ENCODE results near the gene ICAM5.
"Not testable (repeated sequence)": the region's sequence is repeated elsewhere in the genome, so short reads cannot be mapped to it uniquely, and the experiment has no call there.

The ICAM5 gene

DNA sequence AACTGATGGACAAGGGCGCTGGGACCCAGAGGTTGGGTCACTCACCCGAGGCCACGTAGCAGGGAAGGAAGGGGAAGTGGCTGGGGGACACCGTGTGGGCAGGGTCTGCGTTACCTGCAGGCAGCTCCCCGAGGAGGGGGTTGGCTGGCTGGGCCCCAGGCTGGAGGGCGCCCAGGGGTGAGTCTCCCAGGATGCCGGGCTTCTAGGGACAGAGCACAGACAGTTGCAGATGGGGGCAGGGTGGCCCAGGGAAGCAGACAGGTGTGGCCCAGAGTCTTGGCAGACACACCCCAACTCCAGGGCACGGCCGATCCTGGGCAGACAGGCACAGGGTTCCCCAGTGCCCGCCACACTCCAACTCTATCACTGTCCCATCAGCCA, 31.7 kb downstream of the ICAM5 start:
- DNase-seq: no peak

DNA sequence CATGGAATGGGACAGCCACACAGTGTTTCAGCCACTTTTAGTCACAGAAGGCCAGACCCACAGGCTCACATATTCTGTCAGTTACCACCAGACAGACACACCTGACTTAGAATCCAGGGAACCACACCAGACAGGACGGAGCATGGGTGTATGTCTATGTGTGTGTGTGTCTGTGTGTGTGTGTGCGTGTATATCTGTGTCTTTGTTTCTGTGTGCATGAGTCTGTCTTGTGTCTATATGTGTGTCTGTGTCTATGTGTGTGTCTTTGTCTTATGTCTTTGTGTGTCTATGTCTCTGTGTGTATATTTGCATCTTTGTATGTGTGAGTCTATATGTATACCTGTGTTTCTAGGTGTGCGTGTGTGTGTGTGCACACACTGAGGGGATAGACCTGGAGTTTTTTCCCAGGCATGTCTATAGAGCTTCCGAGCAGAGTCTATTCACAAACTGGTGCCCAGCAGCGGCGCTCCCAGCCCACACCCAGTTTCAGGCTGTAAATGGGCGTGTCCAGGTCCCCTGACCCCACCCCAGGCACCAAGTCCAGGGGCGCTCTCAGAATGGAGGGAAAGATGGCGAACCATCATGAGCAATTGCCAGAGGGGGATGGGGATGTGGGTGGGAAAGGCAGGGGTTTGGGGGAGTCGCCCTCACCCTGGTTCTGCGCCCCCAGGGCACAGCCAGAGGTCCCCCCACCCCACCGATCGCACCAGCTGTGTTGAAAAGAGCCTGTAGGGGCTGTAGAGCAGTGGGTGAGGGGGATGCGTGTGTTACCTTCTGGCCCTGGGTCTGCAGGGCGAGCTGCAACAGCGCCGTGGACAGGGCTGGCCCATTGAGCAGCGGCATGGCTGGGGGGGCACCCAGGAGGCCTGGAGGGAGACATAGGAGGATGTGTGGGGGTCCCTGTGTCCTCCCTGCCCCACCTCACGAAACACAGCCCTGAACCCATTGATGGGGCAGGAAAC, 32.4 kb downstream of the ICAM5 start:
- no peak for DNase-seq

DNA sequence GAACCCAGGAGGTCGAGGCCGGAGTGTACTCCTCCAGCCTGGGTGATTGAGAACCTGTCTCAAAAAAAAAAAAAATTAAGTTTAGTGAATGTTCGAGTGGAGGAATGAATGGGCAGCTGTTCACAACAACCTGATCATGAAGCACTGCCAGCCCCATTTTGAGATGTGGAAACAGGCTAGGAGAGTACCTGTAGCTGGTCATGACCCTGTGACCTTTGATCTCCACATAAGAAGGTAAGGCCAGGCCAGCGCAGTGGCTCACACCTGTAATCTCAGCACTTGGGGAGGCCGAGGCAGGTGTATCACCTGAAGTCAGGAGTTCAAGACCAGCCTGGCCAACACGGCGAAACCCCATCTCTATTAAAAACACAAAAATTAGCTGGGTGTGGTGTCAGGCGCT, 36.0 kb downstream of the ICAM5 start:
- DNase-seq: no peak

DNA sequence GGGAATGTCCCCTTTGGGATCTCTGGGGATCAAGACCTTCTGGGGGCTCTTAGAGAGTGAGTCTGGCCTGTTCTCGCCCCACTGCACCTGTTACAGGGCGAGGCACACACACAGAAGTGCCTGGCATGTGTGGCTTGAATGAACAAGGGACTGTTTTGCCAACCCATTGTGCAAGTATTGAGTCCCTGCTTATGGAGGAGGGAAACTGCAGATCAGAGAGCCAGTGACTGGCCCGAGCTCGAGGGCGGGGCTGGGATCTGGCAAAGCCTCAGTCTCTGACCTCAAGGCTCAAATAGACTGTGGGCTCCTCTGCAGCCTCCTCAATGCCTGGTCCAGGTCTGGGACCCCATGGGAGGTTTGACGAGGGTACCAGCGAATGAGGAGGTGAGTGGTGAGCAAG, 38.0 kb downstream of the ICAM5 start:
- DNase-seq: no peak

DNA sequence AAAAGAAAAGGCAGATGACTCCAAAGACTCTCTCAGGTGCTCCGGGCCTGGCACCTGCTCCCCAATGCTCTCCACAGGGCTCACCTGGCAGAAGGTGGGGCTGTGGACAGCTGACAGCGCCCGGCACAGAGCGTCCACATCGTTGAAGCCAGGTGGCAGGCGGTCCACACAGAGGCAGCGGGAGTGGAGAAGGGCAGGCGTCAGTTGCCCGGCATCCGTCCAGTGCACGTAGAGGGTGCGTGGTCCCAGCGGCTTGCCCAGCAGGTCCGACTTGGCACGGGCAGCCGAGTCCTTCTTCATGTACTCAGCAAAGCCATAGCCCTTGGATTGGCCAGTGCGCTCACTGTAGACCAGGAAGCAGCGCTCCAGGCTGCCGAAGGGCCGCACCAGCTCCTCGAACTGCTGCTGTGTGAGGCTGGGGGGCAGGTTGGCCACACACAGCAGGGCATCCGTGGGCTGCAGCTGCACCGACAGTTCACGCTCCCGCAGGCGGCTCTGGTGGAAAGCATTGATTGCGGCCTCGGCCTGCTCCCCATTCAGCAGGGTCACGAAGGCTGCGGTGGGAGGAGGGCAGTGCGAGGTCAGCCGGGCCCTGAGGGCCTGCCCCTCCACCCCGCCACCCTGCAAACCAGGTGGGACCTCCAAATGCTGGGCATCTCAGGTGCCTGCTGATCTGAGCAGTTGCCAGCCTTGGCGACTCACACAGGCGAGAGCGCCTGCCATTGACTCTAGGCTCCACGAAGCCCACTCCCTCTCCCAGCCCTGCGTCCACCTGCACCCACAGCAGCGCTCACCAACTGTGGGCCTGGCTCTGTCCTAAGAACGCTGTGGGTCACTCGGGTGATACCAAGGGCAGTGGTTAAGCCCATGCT, 39.0 kb downstream of the ICAM5 start:
- DNase-seq: no peak

DNA sequence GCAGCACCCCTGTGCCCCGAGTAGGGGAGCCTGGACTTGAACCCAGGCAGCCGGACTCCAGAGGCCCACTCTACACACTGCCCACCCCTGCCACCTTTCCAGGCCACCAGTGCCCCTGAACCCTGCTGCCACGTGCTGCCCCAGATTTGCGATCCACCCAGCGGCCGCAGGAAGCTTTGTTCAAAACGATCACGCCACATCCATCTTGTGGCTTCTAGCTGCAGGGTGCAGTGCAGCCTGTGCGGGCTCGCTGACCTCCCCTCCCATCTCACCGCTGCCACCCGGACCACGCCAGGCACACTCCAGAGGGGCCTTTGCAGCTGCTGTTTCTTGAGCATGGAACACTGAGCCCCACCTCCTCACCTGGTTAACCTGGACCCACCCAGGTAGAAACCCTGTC, 39.8 kb downstream of the ICAM5 start:
- DNase-seq: no peak

DNA sequence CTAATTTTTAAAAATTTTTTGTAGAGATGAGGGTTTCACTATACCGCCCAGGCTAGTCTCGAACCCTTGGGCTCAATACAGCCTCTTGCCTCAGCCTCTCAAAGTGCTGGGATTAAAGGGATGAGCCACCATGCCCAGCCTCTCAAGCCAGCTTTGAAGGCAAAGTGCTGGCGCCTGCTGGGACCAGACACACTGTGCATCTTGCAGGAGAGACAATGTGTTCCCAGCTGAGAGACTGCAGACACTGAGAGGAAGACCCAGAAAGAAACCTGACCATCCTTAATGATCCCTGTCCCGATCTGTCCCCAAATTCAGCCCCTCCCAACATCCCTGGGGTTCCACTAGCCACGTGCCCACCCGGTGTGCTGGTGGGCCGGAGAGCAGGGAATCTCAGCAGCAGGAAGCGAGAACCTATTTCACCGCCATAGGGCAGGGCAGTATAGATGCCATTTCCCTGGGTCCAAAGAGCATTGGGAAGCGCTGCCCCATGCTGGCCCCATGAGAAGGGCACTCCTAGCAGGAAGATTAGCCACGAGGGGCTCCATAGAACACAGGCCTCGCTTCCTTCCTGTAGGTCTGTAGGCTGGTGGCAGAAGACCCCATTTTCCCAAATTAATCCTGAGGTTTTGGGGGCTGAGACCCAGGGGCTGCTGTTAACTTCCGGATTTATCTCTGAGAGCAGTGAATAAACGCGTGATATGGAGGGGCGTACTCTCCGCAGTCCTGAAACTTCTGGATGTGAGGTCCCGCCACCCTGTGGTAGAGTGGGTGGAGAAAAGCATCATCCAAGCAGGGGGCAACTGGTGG, 42.6 kb downstream of the ICAM5 start:
- no peak for DNase-seq

DNA sequence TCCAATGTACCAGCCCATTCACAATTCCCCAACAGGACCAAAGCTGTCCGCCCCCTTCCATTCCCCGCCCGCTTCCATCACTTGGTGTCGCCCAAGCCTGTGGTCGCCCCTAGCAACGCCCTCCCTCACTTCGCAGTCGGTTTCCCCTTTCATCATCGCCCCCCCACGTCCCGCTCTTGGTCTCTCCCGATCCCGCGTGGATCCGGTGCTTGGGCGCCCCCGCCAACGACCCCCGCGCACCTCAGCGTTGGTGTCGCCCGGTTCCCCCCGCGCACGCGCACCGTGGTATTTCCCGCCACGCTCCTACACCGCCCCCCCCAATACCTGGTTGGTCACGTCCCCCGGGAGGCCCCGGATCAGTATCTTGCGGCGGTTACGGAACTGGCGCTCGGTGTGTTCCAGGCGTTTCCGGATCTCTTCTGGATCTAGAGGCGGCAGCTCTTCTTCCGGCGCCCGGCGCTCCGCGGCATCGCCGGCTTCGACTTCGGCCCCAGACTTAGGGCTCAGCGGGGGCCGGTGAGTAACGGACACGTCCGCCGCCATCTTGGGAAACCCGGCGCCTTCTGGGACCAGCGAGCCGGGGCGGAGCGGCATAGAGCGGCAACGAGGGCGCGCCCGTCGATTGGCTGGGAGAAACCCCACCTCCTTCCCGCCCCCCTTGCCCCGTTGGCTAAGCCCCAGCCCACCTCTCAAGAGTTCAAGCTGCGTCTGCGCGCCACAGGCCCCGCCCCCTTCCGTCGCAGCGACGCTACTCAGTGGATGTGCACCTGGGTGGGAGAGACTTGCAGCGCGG, 43.4 kb downstream of the ICAM5 start, which contains the start of gene RAVER1:
TSS of gene RAVER1 (minus strand) at position 565 of the 793 bp plus-strand sequence. CDS start at position 543, 22 bp downstream.
- peak; percentile 99 for DNase-seq

DNA sequence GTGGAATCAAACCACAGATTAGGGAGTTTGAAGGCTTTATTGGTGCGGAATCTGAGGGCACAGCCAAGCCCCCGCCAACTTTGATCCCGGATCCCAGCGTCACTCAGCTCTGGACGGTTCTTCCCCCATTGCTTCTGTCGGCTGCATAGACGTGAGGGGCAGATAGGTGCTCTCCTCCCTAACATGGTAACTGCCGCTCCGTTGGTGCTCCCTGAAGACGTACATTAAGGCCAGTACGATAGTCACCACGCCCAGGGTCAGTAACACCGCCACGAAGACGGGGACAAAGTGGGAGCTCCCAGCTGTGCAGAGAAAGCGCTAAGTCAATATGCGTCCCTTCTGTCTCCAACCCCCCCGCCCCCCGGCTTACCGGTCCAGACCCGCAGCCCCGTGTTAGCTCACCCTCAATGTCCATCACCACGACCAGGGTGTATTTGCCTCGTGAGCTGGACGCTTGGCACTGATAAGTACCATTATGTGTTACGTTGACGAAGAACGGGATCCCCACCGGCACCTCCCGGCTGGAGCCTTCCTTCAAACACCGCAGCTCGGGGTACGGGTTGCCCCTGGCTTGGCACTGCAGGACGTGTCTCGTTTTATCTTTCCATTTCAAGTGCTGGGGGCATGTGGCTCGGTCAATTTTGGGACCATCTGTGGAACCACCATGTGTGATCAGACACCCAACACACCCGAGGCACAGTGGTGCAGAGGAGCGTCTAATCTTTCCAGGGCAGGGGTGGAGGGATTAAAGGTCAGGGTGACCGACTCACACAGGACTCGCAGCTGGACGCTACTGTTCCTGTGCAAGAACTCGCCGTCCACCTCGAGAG, 44.2 kb downstream of the ICAM5 start:
- no peak for DNase-seq

DNA sequence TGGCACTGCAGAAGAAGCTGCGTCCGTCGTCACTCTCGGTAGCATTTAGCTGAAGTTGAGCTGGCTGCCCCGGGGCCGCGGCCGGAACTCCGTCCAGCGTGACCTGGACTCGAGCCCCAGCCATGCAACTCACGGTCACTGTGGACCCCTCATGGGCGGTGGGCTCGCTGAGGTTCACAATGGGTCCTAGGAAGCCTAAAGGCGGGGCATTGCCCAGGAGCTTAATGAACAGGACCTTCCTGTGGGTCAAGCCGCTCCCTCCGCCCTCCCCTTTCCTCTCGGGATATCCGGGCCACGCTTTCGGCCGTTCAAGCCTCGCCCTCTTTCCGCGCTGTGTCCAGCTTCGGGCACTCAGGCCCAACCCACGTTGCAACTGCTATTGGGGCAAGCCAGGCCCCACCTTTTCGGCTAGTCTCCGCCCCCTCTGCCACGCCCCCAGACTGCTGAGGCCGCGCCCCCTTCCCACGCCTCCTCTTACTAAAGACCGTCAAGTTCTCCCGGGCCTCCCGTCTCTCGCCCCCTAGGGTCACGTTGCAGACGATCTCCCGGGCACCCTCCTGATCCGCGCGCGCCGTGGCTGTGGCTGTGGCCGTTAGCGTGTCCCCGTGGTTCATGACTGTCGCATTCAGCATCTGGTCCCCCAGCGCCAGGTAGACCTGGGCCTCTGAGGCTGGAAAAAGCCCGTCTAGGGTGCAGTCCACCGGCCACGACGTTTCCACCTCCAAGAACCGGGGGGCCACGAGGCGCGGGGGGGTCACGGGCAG, 45.0 kb downstream of the ICAM5 start:
- peak; percentile 47 for DNase-seq

DNA sequence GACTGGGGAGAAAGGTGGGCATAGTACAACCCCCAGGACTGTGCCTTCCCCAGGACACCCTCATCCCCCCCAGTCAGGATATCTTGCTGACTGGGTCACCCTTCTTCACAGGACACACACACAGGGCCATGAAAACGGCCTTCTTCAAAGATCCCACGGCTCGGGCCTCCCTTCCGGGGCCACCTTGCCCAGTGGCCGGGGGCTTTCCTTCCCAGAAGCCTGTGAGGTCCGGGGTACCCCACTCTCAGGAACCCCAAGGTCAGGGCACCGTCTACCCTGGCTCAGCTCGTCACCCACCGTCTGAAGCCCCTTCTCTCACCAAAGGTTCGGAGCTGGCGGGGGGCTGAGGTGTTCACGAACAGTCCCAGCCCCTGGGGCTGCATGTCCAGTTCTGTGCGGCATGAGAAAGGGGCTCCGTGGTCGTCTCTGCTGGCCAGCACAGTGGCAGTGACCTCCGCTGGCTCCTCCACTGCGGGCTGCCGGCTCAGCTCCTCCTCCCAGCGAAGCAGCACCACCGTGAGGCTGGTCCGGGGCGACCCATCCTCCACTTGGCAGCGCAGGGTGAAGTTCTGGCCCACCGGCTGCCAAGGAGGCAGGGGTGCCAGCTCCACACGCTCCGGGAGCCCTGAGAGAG, 45.7 kb downstream of the ICAM5 start:
- no peak for DNase-seq

DNA sequence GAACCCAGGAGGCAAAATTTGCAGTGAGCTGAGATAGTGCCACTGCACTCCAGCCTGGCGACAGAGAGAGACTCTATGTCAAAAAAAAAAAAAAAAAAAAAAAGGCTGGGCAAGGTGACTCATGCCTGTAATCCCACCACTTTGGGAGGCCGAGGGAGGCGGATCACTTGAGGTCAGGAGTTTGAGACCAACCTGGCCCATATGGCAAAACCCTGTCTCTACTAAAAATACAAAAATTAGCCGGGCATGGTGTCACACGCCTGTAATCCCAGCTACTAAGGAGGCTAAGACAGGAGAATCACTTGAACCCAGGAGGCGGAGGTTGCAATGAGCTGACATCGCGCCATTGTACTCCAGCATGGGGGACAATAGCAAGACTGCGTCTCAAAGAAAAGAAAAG, 47.0 kb downstream of the ICAM5 start:
- not testable (repeated sequence) for DNase-seq

DNA sequence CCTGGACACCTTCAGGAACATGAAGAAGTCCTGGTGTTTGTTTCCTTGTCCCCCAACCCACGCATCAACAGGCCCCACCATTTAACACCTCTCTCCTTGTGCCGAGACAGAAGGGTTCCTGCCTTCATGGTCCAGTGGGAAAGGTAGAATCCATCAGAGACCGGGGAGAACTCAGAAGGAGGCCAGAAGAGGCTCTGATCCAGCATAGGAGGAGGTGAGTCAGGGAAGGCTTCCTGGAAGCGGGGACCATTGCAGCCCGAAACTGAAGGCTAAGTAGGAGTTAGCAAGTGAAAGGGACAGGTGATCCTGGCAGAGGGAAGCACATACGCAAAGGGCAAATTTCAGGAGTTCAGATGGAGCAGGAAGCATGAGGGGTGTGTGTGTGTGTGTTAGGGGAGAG, 49.2 kb downstream of the ICAM5 start:
- DNase-seq: no peak

DNA sequence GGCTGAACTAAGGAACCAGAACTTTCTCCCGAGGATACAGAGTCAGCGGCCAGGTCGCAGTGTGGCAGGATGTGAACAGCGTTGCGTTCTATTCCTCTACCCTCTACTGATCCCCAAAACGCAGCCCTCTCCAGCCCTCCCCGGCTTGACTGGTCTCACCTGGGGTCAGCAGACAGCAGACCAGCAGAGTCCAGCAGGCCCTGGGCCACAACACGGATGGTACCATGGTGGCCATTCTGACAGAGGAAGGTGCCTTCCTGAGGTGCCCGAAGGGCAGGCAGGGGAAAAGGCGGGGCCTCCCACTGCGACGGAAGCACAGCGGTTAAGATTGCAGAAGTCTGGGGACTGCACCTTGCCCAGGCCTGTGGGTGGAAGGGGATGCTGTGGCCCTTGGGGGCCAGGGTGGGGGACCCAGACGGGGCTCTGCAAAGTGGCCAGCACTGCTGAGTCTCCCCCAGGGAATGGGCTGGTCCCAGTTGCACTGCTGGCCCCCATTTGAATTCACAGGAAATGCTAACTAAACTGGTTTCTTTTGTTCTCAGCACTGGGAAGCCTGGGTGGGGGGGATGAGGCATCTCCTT, 49.7 kb downstream of the ICAM5 start, which contains the start of gene ICAM3:
TSS of gene ICAM3 (minus strand) at position 245 of the 581 bp plus-strand sequence. CDS start at position 235, 10 bp downstream.
- peak; percentile 78 for DNase-seq

DNA sequence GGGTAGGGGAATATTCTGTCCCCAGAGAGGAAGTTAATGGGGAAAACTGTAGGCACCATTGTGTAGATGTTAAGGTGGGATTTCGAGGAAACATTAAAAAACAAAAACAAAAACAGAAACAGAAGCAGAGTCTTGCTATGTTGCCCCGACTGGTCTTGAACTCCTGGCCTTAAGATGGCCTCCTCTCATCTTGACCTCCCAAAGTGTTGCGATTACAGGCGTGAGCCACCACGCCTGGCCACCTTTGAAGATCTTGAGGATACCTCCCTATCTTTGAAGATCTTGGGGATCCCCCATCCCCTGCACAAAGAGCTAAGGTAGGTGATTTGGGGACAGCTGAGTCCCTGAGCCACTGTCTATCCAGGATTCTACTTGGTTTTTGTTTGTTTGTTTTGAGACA, 50.2 kb downstream of the ICAM5 start:
- no peak for DNase-seq

DNA sequence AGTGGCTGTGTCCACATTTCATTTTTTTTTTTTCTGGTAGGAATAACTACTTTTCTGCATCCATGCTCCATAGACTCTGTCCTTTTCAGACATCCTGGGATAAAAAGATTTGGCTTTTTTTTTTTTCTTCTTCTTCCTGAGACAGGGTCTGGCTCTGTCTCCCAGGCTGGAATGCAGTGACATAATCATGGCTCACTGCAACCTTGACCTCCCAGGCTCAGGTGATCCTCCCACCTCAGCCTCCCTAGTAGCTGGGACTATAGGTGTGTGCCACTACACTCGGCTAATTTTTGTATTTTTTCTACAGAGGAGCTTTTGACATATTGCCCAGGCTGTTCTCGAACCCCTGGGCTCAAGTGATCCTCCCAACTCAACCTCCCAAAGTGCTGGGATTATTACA, 53.7 kb downstream of the ICAM5 start:
- no peak for DNase-seq

DNA sequence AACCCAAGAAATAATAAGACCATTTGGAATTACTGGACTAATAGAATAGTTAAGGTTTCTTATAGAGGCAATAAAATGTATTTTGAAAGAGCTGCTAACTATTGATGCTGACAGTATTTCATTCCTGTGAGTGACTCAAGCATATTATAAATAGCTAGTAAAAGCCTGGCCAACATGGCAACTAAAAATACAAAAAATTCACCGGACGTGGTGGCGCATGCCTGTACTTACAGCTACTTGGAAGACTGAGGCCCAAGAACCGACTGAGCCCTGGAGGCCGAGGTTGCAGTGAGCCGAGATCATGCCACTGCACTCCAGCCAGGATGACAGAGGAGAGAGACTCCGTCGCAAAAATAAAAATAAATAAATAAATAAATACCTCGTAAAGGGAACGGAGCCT, 55.0 kb downstream of the ICAM5 start:
- DNase-seq: no peak

Data from activated CD4-positive, alpha-beta T cell treated with anti-CD3 and anti-CD28 coated beads, Interleukin-2, amount 50 U/mL, for 16 hours (primary cell).